Retina (tissue), 1 donor: ENCODE data around the gene GNG12.

ENCODE experiments used
- DNase-seq: peaks from one replicate; pipeline ENCODE4 v3.0.0-alpha.2; 2016

Gene GNG12

DNA sequence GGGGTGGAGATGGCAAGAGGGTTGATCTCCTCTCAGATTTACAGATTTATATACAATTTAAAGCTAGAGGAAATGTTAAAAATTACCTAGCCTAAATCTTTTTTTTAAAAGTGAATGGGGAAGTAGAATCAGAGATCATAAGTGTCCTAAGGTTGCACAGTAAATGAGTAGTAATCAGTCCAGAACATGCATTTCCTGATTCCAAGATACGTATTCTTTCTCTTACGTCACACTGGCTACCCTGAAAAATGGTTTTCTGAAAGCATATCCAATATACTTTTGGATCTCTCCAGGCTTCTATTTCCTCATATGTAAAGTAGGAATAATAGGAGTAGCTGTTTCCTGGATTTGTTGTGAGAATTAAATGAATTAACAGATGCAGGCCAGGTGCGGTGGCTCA is 136.6 kb downstream of the GNG12 start:
- DNase-seq = no peak

DNA sequence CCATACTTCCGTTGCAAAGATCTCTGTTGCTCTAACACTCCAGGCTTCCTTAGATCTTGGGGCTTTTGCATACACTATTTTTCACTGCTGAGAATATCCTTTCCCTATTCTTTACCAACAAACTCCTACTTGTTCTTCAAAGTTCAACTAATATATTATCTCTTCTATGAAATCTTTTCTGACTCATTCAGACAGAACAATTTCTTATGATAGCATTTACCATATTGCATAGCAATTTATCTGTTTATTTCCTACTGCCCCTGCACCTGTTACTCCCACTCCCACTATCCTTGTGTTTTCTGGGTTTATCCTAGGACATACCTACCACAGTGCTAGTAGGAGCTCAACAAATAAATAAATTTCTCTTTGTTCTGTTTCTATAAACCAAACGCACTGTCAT is 137.3 kb downstream of the GNG12 start:
- no peak for DNase-seq

DNA sequence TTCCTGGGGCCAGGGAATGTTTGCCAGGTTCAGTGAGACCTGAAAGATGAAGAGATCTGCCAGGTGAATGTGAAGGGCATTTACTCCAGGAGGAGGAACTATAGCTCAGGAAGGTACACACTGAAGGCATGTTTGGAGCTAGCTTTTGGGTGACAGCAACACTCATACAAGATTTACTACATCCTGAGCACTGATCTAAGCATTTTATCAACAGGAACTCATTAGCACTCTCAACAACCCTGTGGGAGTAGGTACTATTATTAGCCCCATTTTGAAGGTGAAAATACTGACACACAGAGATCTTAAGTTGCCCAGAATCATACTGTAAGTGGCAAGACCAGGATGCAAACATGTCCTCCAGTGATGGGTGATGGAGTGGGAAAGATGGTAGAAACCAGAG is 141.6 kb downstream of the GNG12 start:
- no peak for DNase-seq

DNA sequence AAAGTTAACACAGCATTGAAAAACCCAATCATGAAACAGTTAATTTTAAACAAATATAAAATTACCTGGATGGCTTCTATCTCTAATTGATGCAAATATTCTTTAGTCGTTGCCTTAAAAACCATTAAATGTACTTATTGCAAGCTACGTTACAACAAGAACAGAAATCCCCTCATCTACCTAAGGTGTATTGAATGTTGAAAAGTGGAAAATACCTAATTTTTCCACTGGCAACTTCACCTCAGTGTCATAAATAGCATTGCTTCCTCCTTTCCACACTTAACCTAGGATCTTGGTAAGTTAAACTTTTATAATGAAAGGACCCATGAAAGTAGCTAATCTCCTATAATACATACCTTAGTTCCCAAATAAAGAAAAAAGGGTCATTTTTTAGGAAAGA is 142.9 kb downstream of the GNG12 start:
- no peak for DNase-seq

DNA sequence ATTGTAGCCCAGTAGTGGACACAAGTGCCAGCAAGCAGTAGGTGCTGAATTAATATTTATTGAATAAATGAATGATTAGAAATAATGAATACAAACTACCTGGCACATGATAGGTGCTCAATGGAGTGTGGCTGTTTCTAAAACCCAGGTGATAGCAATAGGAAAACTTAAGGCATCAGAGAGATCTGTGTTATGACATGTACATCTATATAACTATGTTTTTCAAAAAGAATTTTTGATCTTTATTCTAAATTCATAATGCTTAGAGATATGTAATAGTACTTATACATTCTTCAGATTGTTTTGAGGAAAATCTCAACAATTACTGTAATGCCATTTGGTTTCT is 143.3 kb downstream of the GNG12 start:
- no peak for DNase-seq

DNA sequence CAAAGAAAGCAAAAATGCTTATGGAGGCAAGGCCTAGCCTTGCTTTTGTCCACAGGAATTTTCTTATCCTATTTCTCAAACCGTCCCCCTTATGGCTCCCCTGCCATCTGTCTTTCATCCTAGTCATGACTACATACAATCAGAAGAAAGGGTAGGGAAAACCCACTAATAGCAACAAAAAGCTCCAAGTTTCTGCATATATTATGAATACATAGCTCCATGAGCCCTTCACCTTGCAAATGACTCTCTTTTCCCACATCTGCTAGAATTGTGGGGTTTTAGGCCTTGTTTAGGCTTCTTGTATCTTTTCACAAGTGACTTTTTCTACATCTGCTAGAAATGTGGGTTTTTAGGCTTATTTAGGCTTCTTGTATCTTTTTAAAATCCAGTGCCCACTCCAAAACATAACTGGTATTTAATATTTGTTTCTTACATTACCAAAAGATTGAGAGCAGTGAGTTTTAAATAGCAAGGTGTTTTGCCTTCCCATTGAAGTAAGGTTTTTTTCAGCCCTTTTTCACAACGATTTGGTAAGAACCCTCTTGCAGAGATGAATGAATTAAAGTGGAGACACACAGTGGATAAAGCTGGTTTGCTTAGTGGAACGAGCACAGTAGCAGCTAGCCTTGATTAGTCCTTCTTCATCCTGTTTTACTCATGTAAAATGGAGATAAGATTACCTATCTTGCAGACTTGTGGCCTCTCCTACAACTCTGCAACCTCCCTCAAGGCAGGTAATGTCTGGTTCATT is 143.8 kb downstream of the GNG12 start:
- DNase-seq = no peak

DNA sequence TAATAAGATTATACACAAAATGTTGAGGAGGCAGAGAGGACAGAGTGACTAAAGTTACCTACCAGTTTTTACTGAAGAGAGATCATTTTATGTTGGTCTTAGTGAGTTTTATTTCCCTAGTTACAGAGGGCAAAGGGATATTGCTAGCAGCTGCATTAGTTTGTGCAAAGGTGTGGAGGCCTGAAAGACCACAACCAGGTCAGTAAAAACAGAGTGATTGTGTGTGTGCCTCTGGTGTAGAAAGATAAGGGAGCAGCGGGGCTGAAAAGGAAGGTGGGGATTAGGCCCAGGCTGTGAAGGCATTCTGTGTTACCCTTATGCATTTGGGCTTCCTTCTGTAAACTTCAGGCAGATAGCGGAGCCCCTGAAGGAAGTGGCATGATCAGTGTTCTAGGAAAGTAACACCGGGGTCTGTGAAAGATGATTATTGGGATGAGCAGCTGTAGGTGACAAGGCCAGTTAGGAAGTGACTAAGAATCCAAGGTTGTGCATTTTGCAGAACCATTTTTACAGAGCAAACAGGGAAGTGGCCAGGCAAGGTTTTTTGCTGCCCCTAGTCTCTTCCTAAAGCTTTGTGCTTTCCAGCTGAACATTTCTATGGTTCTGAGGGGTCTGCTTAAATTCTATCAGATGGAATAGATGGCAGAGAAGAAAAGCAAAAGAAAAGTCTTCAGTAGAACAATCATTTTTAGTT is 144.6 kb downstream of the GNG12 start:
- no peak for DNase-seq

DNA sequence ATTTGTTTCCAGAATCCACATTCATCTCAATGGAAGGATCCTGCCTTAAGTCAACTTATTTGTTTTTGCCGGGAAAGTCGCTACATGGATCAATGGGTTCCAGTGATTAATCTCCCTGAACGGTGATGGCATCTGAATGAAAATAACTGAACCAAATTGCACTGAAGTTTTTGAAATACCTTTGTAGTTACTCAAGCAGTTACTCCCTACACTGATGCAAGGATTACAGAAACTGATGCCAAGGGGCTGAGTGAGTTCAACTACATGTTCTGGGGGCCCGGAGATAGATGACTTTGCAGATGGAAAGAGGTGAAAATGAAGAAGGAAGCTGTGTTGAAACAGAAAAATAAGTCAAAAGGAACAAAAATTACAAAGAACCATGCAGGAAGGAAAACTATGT is 145.6 kb downstream of the GNG12 start:
- no peak for DNase-seq

DNA sequence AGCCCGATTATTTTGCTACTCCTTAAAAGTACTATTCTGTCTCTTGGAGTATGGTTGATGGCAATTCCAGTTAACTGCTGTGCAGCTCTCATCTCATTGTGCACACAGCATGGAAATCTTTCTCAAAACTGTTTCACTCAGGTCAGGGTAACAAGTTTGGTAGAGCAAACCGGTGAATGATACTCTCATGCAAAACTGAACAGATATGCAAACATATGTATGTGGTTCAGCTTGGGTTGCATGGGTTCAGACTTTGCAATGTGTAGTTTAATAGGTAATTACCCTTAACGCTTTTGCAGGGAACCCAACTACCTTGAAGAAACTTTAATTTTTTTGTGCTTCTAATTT is 146.1 kb downstream of the GNG12 start:
- DNase-seq = no peak

DNA sequence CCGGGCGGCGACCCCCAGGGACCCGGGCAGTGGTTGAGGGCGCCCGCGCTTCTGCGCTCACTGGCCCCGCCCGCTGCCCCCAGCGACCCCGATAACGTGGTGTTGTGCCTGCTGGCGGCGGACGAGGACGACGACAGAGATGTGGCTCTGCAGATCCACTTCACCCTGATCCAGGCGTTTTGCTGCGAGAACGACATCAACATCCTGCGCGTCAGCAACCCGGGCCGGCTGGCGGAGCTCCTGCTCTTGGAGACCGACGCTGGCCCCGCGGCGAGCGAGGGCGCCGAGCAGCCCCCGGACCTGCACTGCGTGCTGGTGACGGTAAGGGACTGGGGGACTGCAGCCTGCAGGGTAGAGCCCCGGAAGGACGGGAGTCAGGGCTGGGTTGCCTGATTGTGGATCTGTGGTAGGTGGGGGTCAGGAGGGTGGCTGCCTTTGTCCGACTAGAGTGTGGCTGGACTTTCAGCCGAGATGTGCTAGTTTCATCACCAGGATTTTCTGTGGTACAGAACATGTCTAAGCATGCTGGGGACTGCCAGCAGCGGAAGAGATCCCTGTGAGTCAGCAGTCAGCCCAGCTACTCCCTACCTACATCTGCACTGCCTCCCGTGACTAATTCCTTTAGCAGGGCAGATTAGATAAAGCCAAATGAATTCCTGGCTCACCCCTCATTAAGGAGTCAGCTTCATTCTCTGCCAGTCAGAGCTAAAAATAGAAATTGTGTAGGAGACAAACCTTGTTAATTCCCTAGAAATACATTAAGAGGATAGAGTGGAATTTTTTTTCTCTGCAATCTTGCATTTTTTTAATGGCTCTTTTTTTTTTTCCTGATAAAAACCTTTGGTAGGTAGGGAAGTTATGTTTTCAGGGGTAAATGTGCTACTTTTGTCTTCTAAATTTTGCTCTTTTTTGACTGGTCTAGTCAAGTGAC is 146.7 kb downstream of the GNG12 start:
- DNase-seq = peak; percentile 90

DNA sequence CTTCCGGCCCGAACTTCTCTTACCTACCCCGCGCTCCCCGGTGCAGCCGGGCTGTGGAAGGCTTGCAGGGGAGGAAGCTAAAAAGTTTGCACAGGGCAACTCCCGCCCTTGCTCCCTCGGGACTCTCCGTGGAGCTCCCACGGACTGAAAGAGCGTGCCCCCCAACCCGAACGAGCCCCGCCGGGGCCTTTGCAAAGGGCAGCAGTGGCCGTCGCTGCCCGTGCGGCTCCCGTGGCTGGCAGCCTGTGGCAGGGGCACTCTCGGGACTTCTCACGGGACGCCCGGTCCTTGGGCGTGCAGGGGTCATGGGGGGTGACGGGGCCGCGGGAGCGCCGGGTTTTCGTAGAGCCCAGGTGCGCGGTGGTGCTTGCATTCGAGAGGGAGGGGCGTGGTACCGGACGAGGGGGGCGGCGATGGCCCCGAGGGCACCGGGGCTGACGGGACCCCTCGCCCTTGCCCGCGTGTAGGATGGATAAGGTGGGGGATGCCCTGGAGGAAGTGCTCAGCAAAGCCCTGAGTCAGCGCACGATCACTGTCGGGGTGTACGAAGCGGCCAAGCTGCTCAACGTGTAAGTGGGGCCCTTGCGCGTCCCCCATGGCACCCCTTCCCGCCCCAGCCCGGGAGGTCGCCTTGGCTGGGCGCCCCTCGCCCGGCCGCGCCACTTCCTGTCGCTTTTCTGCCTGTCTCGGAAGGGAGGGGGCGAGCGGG is 147.6 kb downstream of the GNG12 start:
- no peak for DNase-seq

DNA sequence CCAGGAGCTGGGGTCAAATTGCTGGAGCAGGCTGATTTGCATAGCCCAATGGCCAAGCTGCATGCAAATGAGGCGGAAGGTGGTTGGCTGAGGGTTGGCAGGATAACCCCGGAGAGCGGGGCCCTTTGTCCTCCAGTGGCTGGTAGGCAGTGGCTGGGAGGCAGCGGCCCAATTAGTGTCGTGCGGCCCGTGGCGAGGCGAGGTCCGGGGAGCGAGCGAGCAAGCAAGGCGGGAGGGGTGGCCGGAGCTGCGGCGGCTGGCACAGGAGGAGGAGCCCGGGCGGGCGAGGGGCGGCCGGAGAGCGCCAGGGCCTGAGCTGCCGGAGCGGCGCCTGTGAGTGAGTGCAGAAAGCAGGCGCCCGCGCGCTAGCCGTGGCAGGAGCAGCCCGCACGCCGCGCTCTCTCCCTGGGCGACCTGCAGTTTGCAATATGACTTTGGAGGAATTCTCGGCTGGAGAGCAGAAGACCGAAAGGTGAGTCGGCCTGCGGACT is 148.2 kb downstream of the GNG12 start, which contains the start of gene GADD45A:
Gene GADD45A, plus strand, starts transcription at position 135 of the 491 bp plus-strand sequence. Its CDS starts 294 bp downstream, at position 429.
- peak; percentile 98 for DNase-seq

DNA sequence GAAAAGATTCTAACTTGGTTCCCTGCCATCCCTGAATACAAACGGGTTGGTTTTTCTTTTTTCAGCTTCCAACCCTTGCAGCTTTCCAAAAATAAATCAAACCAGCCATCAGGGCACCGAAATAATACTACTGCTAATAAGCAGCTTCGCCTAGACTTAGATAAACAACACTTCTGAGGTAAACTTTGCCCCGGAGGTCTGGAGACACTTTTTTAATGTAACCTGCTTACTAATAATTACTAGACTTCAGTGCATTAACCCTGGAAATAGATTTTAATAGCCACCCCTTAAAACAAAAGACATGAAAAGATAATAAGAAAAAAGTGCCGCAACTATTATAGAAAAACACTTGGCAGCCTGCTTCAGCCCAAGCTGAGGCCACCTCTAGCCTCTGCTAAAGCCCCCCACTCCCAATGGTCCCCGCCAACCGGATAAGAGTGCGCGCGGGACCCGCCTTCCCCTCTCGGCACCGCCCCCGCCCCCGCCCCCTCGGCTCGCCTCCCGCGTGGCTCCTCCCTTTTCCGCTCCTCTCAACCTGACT is 148.7 kb downstream of the GNG12 start:
- DNase-seq = no peak

DNA sequence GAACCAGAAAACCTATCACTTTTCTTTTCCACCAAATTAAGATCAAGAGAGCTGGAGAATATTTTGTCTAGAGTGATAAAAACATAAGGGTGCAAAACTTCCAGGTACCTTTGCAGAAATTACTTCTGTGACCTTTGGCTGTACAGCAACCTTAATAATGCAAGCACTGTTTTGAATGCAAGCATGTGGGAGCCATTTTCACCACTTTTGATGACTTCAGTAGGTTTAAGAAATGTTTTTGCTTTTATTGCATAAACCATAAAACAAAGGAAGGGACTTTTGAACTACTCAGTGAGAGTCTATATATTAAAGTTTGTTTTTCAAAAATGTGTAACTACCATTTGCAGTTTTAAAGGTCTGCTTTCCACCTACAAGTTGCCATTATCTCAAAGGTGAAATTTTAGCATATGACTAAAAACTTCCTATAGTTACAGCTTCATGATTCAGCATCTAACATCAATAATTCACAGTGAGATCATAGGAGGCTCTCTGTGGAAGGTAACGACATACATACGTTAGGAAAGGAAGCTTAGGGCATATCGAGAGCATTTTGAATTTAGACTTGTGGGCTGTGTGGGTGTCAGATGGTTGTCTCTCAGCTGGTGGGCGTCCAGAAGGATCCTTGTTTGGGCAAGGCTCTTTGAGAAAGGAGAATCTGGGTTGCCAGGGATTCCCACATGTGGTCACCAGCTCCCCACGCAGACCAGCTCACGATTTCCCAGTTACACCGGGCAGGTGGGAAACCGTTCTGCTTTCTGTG is 149.3 kb downstream of the GNG12 start:
- no peak for DNase-seq

DNA sequence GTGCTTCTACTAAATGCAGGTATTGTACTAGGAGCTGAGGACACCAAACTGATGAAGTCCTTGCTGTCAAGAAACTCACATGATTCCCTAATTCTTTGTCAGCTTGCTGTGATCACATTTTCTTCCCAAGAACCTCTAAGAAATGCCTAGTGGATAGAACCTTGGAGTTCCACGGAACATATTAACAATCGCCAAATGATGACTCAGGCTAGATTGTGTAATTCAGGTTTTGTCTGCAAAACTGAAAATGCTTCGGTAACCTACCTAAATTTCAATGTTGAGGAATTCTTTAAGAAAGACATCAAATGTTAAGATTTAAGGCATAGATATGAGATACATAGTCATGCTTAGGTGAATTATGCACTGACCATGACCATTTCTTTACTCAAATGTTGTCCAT is 150.0 kb downstream of the GNG12 start:
- no peak for DNase-seq

DNA sequence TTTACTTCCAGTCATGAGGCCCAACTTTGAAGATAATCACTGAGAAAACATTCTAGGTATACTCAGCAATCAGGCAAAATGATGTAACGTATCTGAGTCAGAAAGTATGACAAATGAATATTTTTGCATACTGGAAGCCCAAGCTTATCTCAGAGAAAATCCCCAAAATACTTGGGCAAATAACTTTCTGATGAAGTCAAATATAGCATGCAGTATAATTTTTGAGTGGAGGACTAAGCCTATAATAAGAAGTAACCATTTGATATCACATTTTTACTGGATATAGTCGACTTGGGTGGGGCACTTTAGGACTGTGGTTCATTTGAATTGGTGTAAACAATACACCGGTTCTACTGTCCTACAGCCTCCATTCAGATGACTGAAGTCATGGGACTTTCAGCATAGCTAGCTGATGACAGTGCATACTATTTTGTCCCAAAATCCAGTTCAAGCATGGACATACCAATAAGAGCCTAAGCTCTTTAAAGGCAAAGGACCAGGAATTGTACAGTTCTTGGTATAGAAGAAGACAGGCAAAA is 150.5 kb downstream of the GNG12 start:
- no peak for DNase-seq

DNA sequence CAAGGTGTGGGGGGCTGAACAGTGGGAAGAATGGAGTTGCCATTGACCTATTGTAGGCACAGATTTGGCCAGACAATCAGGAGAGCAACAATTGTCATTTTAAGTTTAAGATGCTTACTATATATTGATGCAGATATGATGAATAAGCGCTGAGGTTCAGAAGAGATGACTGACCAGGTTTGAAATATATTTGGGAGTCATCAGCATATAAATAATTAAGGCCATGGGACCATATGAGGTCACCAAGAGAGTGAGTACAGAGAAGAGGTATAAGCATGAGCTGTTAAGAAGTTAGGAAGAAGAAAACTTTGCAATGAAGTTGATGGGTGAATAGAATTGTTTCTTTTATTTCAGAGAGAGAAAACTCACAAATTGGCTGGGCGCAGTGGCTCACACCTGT is 152.8 kb downstream of the GNG12 start:
- DNase-seq = no peak

DNA sequence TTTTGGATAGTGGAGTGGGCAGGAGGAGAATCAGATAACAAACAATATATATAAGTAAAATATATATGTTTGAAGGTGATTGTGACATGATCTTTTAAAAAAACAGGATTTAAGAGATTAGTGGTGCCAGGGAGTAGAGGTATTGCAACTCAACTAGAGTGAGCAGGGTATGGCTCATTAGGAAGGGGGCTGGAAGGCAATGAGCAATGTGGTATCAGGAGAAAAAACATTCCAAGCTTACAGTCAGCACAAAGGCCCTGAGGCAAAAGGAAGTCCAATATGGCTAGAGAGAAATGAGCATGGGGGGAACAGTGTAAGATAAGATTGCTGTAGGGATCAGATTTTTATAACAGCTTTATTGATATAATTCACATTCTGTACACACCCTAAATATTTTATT is 153.6 kb downstream of the GNG12 start:
- DNase-seq = no peak

DNA sequence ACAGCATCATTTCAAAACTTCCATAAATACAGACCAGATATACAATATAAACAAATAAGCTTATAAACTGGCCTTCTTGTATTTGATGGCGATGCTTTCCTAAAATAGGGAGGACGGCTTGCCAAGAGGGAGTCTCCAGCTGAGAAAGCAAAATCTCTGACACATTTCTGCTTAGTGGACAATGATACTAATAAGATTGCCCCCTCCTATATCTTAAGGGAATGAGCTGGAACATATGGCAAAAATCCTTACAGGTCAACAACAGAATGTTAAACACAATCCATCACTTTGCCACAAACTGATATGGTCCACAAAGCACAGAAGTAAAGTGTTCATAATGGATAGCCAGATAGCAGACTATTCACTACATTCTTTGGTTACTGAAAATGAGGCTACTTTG is 155.3 kb downstream of the GNG12 start:
- DNase-seq = no peak

DNA sequence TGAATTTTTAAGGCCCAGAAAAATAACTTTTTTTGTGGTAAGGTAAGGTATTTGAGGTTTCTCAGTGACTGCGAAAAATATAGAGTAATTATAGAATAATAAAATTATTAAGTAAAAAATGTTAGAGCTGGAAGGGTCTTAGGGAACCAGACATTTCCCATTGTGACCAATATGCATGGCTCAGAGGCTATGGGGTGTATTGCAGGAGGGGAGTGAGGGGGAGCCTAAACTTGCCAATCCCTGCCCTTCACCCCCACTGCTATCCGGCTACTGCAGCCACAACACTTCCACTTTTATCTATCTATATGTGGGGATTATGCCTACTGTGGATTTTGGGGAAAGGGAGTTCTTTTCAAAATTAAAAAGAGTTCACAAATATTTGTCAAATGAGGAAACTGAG is 155.9 kb downstream of the GNG12 start:
- no peak for DNase-seq

DNA sequence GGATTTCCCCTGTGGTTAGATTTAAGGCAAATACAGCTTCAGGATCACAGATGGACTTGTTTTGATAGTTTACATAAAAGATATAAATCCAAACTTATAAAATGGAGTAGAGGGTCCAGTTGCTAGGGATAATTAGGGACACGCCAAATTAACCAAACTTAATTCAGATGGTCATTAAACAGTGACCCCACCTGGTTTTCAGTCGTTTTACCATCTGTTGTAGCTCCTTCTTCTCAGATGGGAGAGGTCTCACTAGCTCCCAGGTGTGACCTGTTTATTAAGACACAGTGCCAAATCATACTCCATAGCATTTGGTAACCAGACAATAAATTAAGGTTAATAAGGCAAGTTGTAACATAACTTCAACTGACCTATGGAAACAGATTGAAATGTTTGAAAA is 156.3 kb downstream of the GNG12 start:
- no peak for DNase-seq

DNA sequence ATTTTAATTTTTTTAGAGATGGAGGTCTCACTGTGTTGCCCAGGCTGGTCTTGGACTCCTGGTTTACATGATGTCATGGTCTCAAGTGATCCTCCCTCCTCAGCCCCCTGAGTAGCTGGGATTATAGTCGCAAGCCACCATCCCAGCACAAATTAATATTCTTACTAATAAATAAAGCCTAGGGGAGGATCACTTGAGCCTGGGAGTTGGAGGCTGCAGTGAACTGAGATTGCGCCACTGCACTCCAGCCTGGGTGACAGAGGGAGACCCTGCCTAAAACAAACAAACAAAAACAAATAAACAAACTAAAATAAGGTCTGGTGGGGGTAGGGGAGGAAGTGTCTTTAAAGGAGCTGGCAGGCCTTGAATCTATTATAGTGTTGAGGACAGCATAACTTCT is 157.0 kb downstream of the GNG12 start:
- no peak for DNase-seq
